ENCODE data around the gene ACTN2.

DNA sequence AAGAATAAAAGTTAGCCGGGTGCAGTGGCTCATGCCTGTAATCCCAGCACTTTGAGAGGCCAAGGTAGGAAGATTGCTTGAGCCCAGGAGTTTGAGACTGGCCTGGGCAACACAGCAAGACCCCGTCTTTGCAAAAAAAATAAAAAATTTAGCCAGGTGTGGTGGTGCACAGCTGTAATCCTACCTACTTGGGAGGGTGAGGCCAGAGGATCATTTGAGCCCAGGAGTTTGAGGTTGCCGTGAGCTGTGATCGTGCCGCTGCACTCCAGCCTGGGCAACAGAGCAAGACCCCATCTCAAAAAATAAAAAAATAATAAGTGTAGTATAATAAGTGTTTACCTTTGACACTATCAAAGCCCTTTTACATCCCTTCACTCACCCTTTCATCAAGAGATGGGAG lies 5.0 kb downstream of the ACTN2 start:
- TF ChIP-seq, protein P1, sequence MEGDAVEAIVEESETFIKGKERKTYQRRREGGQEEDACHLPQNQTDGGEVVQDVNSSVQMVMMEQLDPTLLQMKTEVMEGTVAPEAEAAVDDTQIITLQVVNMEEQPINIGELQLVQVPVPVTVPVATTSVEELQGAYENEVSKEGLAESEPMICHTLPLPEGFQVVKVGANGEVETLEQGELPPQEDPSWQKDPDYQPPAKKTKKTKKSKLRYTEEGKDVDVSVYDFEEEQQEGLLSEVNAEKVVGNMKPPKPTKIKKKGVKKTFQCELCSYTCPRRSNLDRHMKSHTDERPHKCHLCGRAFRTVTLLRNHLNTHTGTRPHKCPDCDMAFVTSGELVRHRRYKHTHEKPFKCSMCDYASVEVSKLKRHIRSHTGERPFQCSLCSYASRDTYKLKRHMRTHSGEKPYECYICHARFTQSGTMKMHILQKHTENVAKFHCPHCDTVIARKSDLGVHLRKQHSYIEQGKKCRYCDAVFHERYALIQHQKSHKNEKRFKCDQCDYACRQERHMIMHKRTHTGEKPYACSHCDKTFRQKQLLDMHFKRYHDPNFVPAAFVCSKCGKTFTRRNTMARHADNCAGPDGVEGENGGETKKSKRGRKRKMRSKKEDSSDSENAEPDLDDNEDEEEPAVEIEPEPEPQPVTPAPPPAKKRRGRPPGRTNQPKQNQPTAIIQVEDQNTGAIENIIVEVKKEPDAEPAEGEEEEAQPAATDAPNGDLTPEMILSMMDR (IDR thresholded peaks at IDR 0.05; ENCODE audit: extremely low read depth in 1 of 2, insufficient read depth in 1 of 2, low read depth in 1 of 2, low read length in 2 of 2): no peak
- TF ChIP-seq POLR2A (IDR thresholded peaks at IDR 0.05; ENCODE audit: low read depth, low read length) (no peak), FOS (IDR thresholded peaks at IDR 0.05; ENCODE audit: borderline replicate concordance, insufficient read depth, low read length) (no peak), POLR2AphosphoS5 (IDR thresholded peaks at IDR 0.05; ENCODE audit: insufficient read depth, low read depth, low read length) (no peak), EZH2 (IDR thresholded peaks at IDR 0.05; ENCODE audit: borderline replicate concordance, low read depth, low read length, severe bottlenecking) (no peak), MYC (IDR thresholded peaks at IDR 0.05; ENCODE audit: low read depth, low read length) (no peak), JUN (IDR thresholded peaks at IDR 0.05; ENCODE audit: borderline replicate concordance, insufficient read depth, insufficient read length, low read depth) (no peak), GATA2 (IDR thresholded peaks at IDR 0.05; ENCODE audit: insufficient read depth, insufficient read length, low read depth, low read length) (no peak)
- TF ChIP-seq, protein P2, sequence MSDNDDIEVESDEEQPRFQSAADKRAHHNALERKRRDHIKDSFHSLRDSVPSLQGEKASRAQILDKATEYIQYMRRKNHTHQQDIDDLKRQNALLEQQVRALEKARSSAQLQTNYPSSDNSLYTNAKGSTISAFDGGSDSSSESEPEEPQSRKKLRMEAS (IDR thresholded peaks at IDR 0.05; ENCODE audit: insufficient read depth, insufficient read length): no peak

Measured in endothelial cell of umbilical vein (primary cell).